ENCODE data around the gene TMEM132A.

- no peak for TF ChIP-seq CTCF (IDR thresholded peaks at IDR 0.05)
- no peak for TF ChIP-seq POLR2AphosphoS5 (IDR thresholded peaks at IDR 0.05)
- TF ChIP-seq EP300 (IDR thresholded peaks at IDR 0.05): no peak
- no peak for TF ChIP-seq POLR2A (IDR thresholded peaks at IDR 0.05)
Measured at GRCh38 chr11:60957188-60957587, 32.9 kb downstream of the TMEM132A start.

Data from suprapubic skin (tissue), 4 donors.